Measurements from ENCODE around the gene LMAN1L. TPM values are rescaled to one million over a fixed set of nuclear protein-coding genes. Genes with fewer than 3 reads are reported as not detected.

Gene LMAN1L
- total RNA-seq, 5 donors from 2014 or later (not counting 1 experiment from before 2014, with no cell fraction given): 0.42 to 1.6 (median 0.44) TPM

DNA sequence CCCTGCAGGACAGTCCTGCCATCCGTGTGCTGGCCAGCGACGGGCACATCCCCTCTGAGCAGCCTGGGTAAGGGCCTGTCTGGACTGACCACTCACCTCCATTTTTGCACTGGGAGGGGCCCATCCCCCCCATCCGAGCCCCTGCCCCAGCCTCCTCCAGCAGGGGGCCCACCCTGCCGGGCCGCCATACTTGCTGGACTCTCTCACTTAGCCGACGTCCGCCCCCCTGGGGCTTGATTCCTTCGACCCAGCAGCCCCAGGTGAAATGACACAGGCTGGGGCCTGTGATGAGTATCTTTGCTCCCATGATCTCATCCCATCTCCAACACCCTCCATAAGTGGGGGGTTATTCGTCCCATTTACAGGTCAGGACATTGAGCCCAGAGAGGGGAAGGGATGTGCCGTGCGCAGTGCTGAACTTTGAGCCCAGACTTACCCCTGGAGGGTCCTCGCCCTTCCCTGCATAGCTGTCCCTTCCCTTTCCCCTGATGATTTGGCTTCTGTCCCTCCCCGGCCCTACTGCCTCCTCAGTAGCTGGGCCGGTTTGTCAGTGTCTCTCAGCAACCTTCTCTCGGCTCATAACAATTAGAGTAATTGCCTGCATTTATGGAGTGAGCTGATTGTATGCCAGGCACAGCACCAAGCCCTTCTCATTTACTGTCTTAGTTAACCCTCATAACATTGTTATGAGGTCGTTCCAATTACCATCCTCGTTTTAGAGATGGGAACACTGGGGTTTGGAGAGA is 4.2 kb downstream of the LMAN1L start:
- H3K9me3 Mint-ChIP-seq: no peaks in the 10 kb centered on the region
- POLR2A ChIA-PET: no interaction called here
- peaks cover 0 to 41% of the 10 kb centered on the region in 2 experiments for H3K27me3 ChIP-seq (replicated peaks in 1 of 2; ENCODE audit: control insufficient read depth in 2 of 2, extremely low read depth in 1 of 2, insufficient read depth in 2 of 2, low read length in 1 of 2)
- no peak overlapping the region for H3K27ac ChIP-seq (ENCODE audit: low read length)
- DNase-seq: no peak
- peaks cover 0 to 13% (median 8%) of the 10 kb centered on the region in 3 donors for H3K4me1 Mint-ChIP-seq
- H3K36me3 Mint-ChIP-seq: no peaks in the 10 kb centered on the region
- H3K4me3 ChIP-seq (ENCODE audit: control insufficient read depth in 1 of 2, extremely low read depth in 1 of 2, low read length in 1 of 2): no peak overlapping the region
- CTCF ChIA-PET: no interaction called here
- no peaks in the 10 kb centered on the region for H3K9me3 ChIP-seq
- H3K36me3 ChIP-seq (ENCODE audit: control insufficient read depth in 2 of 2, extremely low read depth in 1 of 2, insufficient read depth in 1 of 2, low read length in 1 of 2): no peaks in the 10 kb centered on the region
- no peak overlapping the region for H3K4me3 Mint-ChIP-seq
- WGBS (ENCODE audit: insufficient coverage): 79% methylated on average over 4 of the region's 19 CpGs
- H3K27ac Mint-ChIP-seq: no peak overlapping the region
- no peak for ATAC-seq (replicated peaks in 1 of 4)
- H3K4me1 ChIP-seq (ENCODE audit: control insufficient read depth in 1 of 2, extremely low read depth in 1 of 2, insufficient read depth in 2 of 2, low read length in 2 of 2): peaks cover 0 to 13% of the 10 kb centered on the region in 2 experiments
- peaks cover 0 to 2% of the 10 kb centered on the region in 2 donors for H3K27me3 Mint-ChIP-seq

DNA sequence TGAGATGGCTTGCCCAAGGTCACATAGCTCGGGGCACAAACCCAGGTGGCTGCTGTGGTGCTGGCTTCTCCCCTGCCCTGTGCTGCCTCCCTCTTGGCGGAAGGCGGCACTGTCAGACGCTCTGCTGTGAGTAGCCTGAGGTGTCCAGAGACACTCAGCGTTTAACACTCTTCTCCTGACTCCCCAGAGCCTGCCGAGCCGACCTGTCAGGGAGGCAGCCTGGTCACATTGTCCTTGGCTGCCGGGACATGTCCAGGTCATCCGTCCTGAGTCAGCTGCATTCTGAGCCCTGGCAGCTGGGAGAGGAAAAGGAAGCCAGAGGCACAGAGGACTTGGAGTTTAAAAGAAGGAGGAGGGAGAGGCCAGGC is 4.7 kb downstream of the LMAN1L start:
- Mint-ChIP-seq H3K4me1 (peaks cover 0 to 13% (median 8%) of the 10 kb centered on the region in 3 donors), H3K9me3 (no peaks in the 10 kb centered on the region), H3K27ac (no peak overlapping the region), H3K27me3 (peaks cover 0 to 2% of the 10 kb centered on the region in 2 donors), H3K4me3 (no peak overlapping the region), H3K36me3 (no peaks in the 10 kb centered on the region)
- Histone ChIP-seq H3K9me3 (no peaks in the 10 kb centered on the region), H3K36me3 (ENCODE audit: control insufficient read depth in 2 of 2, extremely low read depth in 1 of 2, insufficient read depth in 1 of 2, low read length in 1 of 2) (no peaks in the 10 kb centered on the region), H3K4me3 (ENCODE audit: control insufficient read depth in 1 of 2, extremely low read depth in 1 of 2, low read length in 1 of 2) (no peak overlapping the region), H3K4me1 (ENCODE audit: control insufficient read depth in 1 of 2, extremely low read depth in 1 of 2, insufficient read depth in 2 of 2, low read length in 2 of 2) (peaks cover 0 to 13% of the 10 kb centered on the region in 2 experiments), H3K27me3 (replicated peaks in 1 of 2; ENCODE audit: control insufficient read depth in 2 of 2, extremely low read depth in 1 of 2, insufficient read depth in 2 of 2, low read length in 1 of 2) (peaks cover 0 to 41% of the 10 kb centered on the region in 2 experiments), H3K27ac (ENCODE audit: low read length) (no peak overlapping the region)
- CTCF ChIA-PET: interaction anchor here in 1 of 2 donors (0.7 kb wide), 1 partner anchor 874 kb away, joined by 5 read pairs; no protein-coding TSS in a partner anchor
- no peak for DNase-seq
- 66% methylated on average over 9 of the region's 9 CpGs for WGBS (ENCODE audit: insufficient coverage)
- ATAC-seq (replicated peaks in 1 of 4): no peak
- POLR2A ChIA-PET: no interaction called here

DNA sequence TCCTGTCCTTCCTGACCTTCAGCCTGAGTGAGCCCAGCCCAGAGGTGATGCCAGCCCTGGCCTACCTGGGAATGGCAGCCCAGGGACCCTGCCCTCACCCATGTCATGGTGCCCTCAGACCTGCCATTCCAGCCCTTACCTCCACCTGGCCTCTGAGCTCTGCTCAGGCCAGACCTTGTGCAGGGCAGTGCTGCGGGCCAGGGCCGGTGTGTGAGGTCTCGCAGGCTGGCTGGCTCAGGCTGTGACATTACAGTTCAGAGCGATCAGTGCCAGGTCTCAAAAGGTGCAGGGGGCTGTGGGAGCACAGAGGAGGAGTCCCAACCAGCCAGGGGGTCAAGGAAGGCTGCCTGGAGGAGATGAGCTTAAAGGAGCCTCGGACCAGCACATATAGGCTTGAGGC is 7.4 kb downstream of the LMAN1L start:
- Histone ChIP-seq H3K4me1 (ENCODE audit: control insufficient read depth in 1 of 2, extremely low read depth in 1 of 2, insufficient read depth in 2 of 2, low read length in 2 of 2) (peaks cover 0 to 13% of the 10 kb centered on the region in 2 experiments), H3K36me3 (ENCODE audit: control insufficient read depth in 2 of 2, extremely low read depth in 1 of 2, insufficient read depth in 1 of 2, low read length in 1 of 2) (no peaks in the 10 kb centered on the region), H3K27me3 (replicated peaks in 1 of 2; ENCODE audit: control insufficient read depth in 2 of 2, extremely low read depth in 1 of 2, insufficient read depth in 2 of 2, low read length in 1 of 2) (peaks cover 0 to 39% of the 10 kb centered on the region in 2 experiments), H3K27ac (ENCODE audit: low read length) (no peak overlapping the region), H3K9me3 (no peaks in the 10 kb centered on the region), H3K4me3 (ENCODE audit: control insufficient read depth in 1 of 2, extremely low read depth in 1 of 2, low read length in 1 of 2) (no peak overlapping the region)
- Mint-ChIP-seq H3K9me3 (no peaks in the 10 kb centered on the region), H3K27ac (no peak overlapping the region), H3K36me3 (no peaks in the 10 kb centered on the region), H3K27me3 (peaks cover 0 to 6% of the 10 kb centered on the region in 2 donors), H3K4me3 (no peak overlapping the region), H3K4me1 (peaks cover 0 to 15% (median 8%) of the 10 kb centered on the region in 3 donors)
- POLR2A ChIA-PET: no interaction called here
- DNase-seq (no peak), ATAC-seq (replicated peaks in 1 of 4) (no peak)
- CTCF ChIA-PET: no interaction called here
- 96% methylated on average over 4 of the region's 5 CpGs for WGBS (ENCODE audit: insufficient coverage)

GRCh38 chr15:74821091-74821789 is 8.6 kb downstream of the LMAN1L start:
- POLR2A ChIA-PET: no interaction called here
- Mint-ChIP-seq H3K36me3 (no peaks in the 10 kb centered on the region), H3K27me3 (peaks cover 0 to 7% of the 10 kb centered on the region in 2 donors), H3K27ac (no peak overlapping the region), H3K9me3 (no peaks in the 10 kb centered on the region), H3K4me3 (no peak overlapping the region), H3K4me1 (peaks cover 0 to 15% (median 8%) of the 10 kb centered on the region in 3 donors)
- ATAC-seq (replicated peaks in 1 of 4) (no peak), DNase-seq (no peak)
- Histone ChIP-seq H3K27me3 (replicated peaks in 1 of 2; ENCODE audit: control insufficient read depth in 2 of 2, extremely low read depth in 1 of 2, insufficient read depth in 2 of 2, low read length in 1 of 2) (peaks cover 0 to 44% of the 10 kb centered on the region in 2 experiments), H3K9me3 (no peaks in the 10 kb centered on the region), H3K4me3 (ENCODE audit: control insufficient read depth in 1 of 2, extremely low read depth in 1 of 2, low read length in 1 of 2) (no peak overlapping the region), H3K27ac (ENCODE audit: low read length) (no peak overlapping the region), H3K4me1 (ENCODE audit: control insufficient read depth in 1 of 2, extremely low read depth in 1 of 2, insufficient read depth in 2 of 2, low read length in 2 of 2) (peaks cover 0 to 15% of the 10 kb centered on the region in 2 experiments), H3K36me3 (ENCODE audit: control insufficient read depth in 2 of 2, extremely low read depth in 1 of 2, insufficient read depth in 1 of 2, low read length in 1 of 2) (no peaks in the 10 kb centered on the region)
- CTCF ChIA-PET: no interaction called here
- WGBS (ENCODE audit: insufficient coverage): 82% methylated on average over 10 of the region's 11 CpGs

DNA sequence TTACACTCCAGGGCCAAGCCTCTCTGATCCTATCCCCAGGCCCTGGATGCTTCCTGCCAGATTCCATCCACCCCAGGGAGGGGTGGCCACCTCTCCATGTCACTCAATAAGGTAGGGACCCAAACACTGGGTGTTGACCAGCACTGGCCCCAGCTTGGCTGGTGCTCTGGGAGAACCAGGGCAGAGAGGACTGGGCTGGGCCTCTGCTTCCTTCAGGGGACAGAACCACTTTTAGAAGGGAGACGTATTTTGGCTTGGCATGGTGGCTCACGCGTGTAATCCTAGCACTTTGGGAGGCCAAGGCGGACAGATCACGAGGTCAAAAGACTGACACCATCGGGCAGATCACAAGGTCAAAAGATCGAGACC is 9.1 kb downstream of the LMAN1L start:
- ChIA-PET CTCF (no interaction called here), POLR2A (no interaction called here)
- DNase-seq (no peak), ATAC-seq (replicated peaks in 1 of 4) (no peak)
- Histone ChIP-seq H3K9me3 (no peaks in the 10 kb centered on the region), H3K27ac (ENCODE audit: low read length) (no peak overlapping the region), H3K27me3 (replicated peaks in 1 of 2; ENCODE audit: control insufficient read depth in 2 of 2, extremely low read depth in 1 of 2, insufficient read depth in 2 of 2, low read length in 1 of 2) (peaks cover 0 to 43% of the 10 kb centered on the region in 2 experiments), H3K4me1 (ENCODE audit: control insufficient read depth in 1 of 2, extremely low read depth in 1 of 2, insufficient read depth in 2 of 2, low read length in 2 of 2) (peaks cover 0 to 20% of the 10 kb centered on the region in 2 experiments), H3K36me3 (ENCODE audit: control insufficient read depth in 2 of 2, extremely low read depth in 1 of 2, insufficient read depth in 1 of 2, low read length in 1 of 2) (no peaks in the 10 kb centered on the region), H3K4me3 (ENCODE audit: control insufficient read depth in 1 of 2, extremely low read depth in 1 of 2, low read length in 1 of 2) (no peak overlapping the region)
- no peak overlapping the region for H3K4me3 Mint-ChIP-seq
- H3K27ac Mint-ChIP-seq: no peak overlapping the region
- peaks cover 0 to 10% of the 10 kb centered on the region in 2 donors for H3K27me3 Mint-ChIP-seq
- no peaks in the 10 kb centered on the region for H3K9me3 Mint-ChIP-seq
- WGBS (ENCODE audit: insufficient coverage): 83% methylated on average over 5 of the region's 7 CpGs
- H3K4me1 Mint-ChIP-seq: peaks cover 0 to 15% (median 8%) of the 10 kb centered on the region in 3 donors
- H3K36me3 Mint-ChIP-seq: no peaks in the 10 kb centered on the region

GRCh38 chr15:74822233-74822632 is 9.6 kb downstream of the LMAN1L start:
- DNase-seq (no peak), ATAC-seq (replicated peaks in 1 of 4) (no peak)
- POLR2A ChIA-PET: no interaction called here
- H3K27me3 ChIP-seq (replicated peaks in 1 of 2; ENCODE audit: control insufficient read depth in 2 of 2, extremely low read depth in 1 of 2, insufficient read depth in 2 of 2, low read length in 1 of 2): peaks cover 2 to 46% of the 10 kb centered on the region in 2 experiments
- H3K36me3 Mint-ChIP-seq: no peaks in the 10 kb centered on the region
- H3K4me3 Mint-ChIP-seq: no peak overlapping the region
- H3K9me3 ChIP-seq: no peaks in the 10 kb centered on the region
- no peak overlapping the region for H3K4me3 ChIP-seq (ENCODE audit: control insufficient read depth in 1 of 2, extremely low read depth in 1 of 2, low read length in 1 of 2)
- H3K27ac Mint-ChIP-seq: no peak overlapping the region
- no peaks in the 10 kb centered on the region for H3K9me3 Mint-ChIP-seq
- peaks cover 2 to 15% of the 10 kb centered on the region in 2 donors for H3K27me3 Mint-ChIP-seq
- H3K4me1 ChIP-seq (ENCODE audit: control insufficient read depth in 1 of 2, extremely low read depth in 1 of 2, insufficient read depth in 2 of 2, low read length in 2 of 2): peaks cover 0 to 24% of the 10 kb centered on the region in 2 experiments
- CTCF ChIA-PET: interaction anchor here in 1 of 2 donors (1.0 kb wide), 1 partner anchor 51 kb away, joined by 3 read pairs; no protein-coding TSS in a partner anchor
- WGBS (ENCODE audit: insufficient coverage): 88% methylated on average over 2 of the region's 4 CpGs
- H3K4me1 Mint-ChIP-seq: peaks cover 0 to 19% (median 8%) of the 10 kb centered on the region in 3 donors
- no peak overlapping the region for H3K27ac ChIP-seq (ENCODE audit: low read length)
- H3K36me3 ChIP-seq (ENCODE audit: control insufficient read depth in 2 of 2, extremely low read depth in 1 of 2, insufficient read depth in 1 of 2, low read length in 1 of 2): no peaks in the 10 kb centered on the region

Measured in T-cell (primary cell).